DND-41 (cell line): ENCODE results near the gene NANOS2.

Experiments
- ATAC-seq: fragments of 200-7000 bp; cut with Tn5 transposase; 3 replicates; pipeline ENCODE4 v1.9.1; 2021; ENCODE audit warnings: low read depth; ENCODE audit not compliant: insufficient read depth
- DNase-seq: peaks from one replicate; pipeline ENCODE4 v3.0.0-alpha.2; 2020
- H2AFZ ChIP-seq: 2 replicates; pipeline ENCODE4 v1.6.0; 2012; ENCODE audit warnings: low read depth, low read length
- H3K27ac ChIP-seq: 2 replicates; pipeline ENCODE4 v1.5.1; 2012; ENCODE audit warnings: low read length, inconsistent platforms
- H3K27me3 ChIP-seq: fragments of 200-600 bp; sonication (generic); 2 replicates; pipeline ENCODE4 v1.6.0; 2012; ENCODE audit warnings: low read length, mild to moderate bottlenecking, inconsistent platforms; ENCODE audit not compliant: insufficient read depth, poor library complexity
- H3K36me3 ChIP-seq: 2 replicates; pipeline ENCODE4 v1.5.1; 2012; ENCODE audit warnings: low read length, inconsistent platforms; ENCODE audit not compliant: insufficient read depth
- H3K4me1 ChIP-seq: 2 replicates; pipeline ENCODE4 v1.5.1; 2012; ENCODE audit warnings: mild to moderate bottlenecking, low read length; ENCODE audit not compliant: insufficient read depth
- H3K4me2 ChIP-seq: 2 replicates; pipeline ENCODE4 v1.6.0; 2012; ENCODE audit warnings: mild to moderate bottlenecking, moderate library complexity, low read length, inconsistent platforms; ENCODE audit not compliant: insufficient read depth
- H3K4me3 ChIP-seq, 2 experiments: fragments of 200-600 bp in 1 of 2; shearing (Covaris generic) in 1 of 2; 2 replicates each; pipeline ENCODE4 v1.5.1; 2012 to 2016; ENCODE audit warnings: inconsistent platforms in 2 of 2, low read length in 2 of 2, mild to moderate bottlenecking in 2 of 2, low read depth in 1 of 2, moderate library complexity in 1 of 2
- H3K79me2 ChIP-seq: 2 replicates; pipeline ENCODE4 v1.6.0; 2012; ENCODE audit warnings: low read length, inconsistent platforms; ENCODE audit not compliant: insufficient read depth
- H3K9ac ChIP-seq: 2 replicates; pipeline ENCODE4 v1.6.0; 2012; ENCODE audit warnings: low read depth, mild to moderate bottlenecking, inconsistent platforms, low read length, moderate library complexity
- H3K9me3 ChIP-seq: 2 replicates; pipeline ENCODE4 v1.5.1; 2012; ENCODE audit warnings: low read length, moderate library complexity, mild to moderate bottlenecking, inconsistent platforms; ENCODE audit not compliant: insufficient read depth, severe bottlenecking
- H4K20me1 ChIP-seq: 2 replicates; pipeline ENCODE4 v1.6.0; 2012; ENCODE audit warnings: low read length; ENCODE audit not compliant: insufficient read depth
- CTCF ChIP-seq: IDR thresholded peaks from 2 replicates; pipeline ENCODE4 v1.5.1; 2012; ENCODE audit warnings: borderline replicate concordance, low read length, moderate library complexity, mild to moderate bottlenecking; ENCODE audit not compliant: poor library complexity, severe bottlenecking; ENCODE audit errors: extremely low read depth
- EZH2 ChIP-seq: IDR thresholded peaks from 3 replicates; pipeline ENCODE4 v1.6.1; 2012; ENCODE audit warnings: borderline replicate concordance, low read depth, mild to moderate bottlenecking, moderate library complexity, low read length, inconsistent platforms; ENCODE audit not compliant: severe bottlenecking

The NANOS2 gene

GRCh38 chr19:45911291-45911690 is 3.3 kb downstream of the NANOS2 start:
- Histone ChIP-seq H3K27me3 (no peaks in the 10 kb centered on the region), H3K4me2 (no peak overlapping the region), H3K9ac (no peak overlapping the region), H3K9me3 (no peaks in the 10 kb centered on the region), H3K4me3 (no peak overlapping the region), H3K4me1 (peaks cover under 1% of the 10 kb centered on the region; the same call in 1 of the 2 replicates), H3K36me3 (no peaks in the 10 kb centered on the region), H4K20me1 (no peaks in the 10 kb centered on the region), H3K27ac (no peak overlapping the region), H2AFZ (no peak overlapping the region), H3K79me2 (no peaks in the 10 kb centered on the region)
- ATAC-seq, result no peak
- TF ChIP-seq CTCF (no peak), EZH2 (no peak)
- DNase-seq, result no peak

- Histone ChIP-seq H3K27ac (no peak overlapping the region), H4K20me1 (no peaks in the 10 kb centered on the region), H3K9me3 (no peaks in the 10 kb centered on the region), H2AFZ (no peak overlapping the region), H3K36me3 (no peaks in the 10 kb centered on the region), H3K4me3 (no peak overlapping the region), H3K27me3 (no peaks in the 10 kb centered on the region), H3K4me1 (no peaks in the 10 kb centered on the region), H3K79me2 (no peaks in the 10 kb centered on the region), H3K9ac (no peak overlapping the region), H3K4me2 (no peak overlapping the region)
- TF ChIP-seq CTCF (no peak), EZH2 (no peak)
- no peak for ATAC-seq
- DNase-seq, result no peak
Measured at GRCh38 chr19:45908956-45909355, 5.6 kb downstream of the NANOS2 start.

- Histone ChIP-seq H3K9me3 (no peaks in the 10 kb centered on the region), H2AFZ (no peak overlapping the region), H3K4me2 (no peak overlapping the region), H3K4me1 (peaks cover 16% of the 10 kb centered on the region), H3K27ac (no peak overlapping the region), H3K27me3 (no peaks in the 10 kb centered on the region), H3K4me3 (no peak overlapping the region), H3K9ac (no peak overlapping the region), H4K20me1 (no peaks in the 10 kb centered on the region), H3K79me2 (peaks cover 10% of the 10 kb centered on the region), H3K36me3 (peaks cover under 1% of the 10 kb centered on the region; the same call in 1 of the 2 replicates)
- ATAC-seq (no peak), DNase-seq (no peak)
- TF ChIP-seq EZH2, result no peak
Measured at GRCh38 chr19:45906221-45906620, 8.4 kb downstream of the NANOS2 start.

GRCh38 chr19:45905011-45905410 is 9.6 kb downstream of the NANOS2 start:
- Histone ChIP-seq H3K36me3 (peaks cover 12% of the 10 kb centered on the region), H3K27me3 (no peaks in the 10 kb centered on the region), H2AFZ (peak overlapping the region; percentile 40; the same call in 1 of the 2 replicates), H3K27ac (no peak overlapping the region), H4K20me1 (0 out of 2 replicates have a peak, but pooled peaks cover under 1% of the 10 kb centered on the region), H3K4me2 (no peak overlapping the region), H3K4me3 (no peak overlapping the region), H3K4me1 (peaks cover 25% of the 10 kb centered on the region), H3K79me2 (peaks cover 22% of the 10 kb centered on the region), H3K9me3 (no peaks in the 10 kb centered on the region), H3K9ac (no peak overlapping the region)
- no peak for TF ChIP-seq EZH2
- TF ChIP-seq CTCF, result no peak
- DNase-seq (no peak), ATAC-seq (no peak)
